ENCODE results near the gene ALG9.
"Not testable (repeated sequence)": the region's sequence is repeated elsewhere in the genome, so short reads cannot be mapped to it uniquely, and the experiment has no call there.

Gene ALG9

GRCh38 chr11:111795334-111795985 lies 75.9 kb downstream of the ALG9 start:
- no peak for DNase-seq (ENCODE audit: low spot score)

GRCh38 chr11:111793863-111794262 lies 77.5 kb downstream of the ALG9 start:
- no peak for DNase-seq (ENCODE audit: low spot score)

- DNase-seq (ENCODE audit: low spot score) = no peak
These were observed 78.4 kb downstream of the ALG9 start for GRCh38 chr11:111792955-111793500.

GRCh38 chr11:111792314-111792713 lies 79.1 kb downstream of the ALG9 start:
- no peak for DNase-seq (ENCODE audit: low spot score)

GRCh38 chr11:111788464-111788863 lies 82.9 kb downstream of the ALG9 start:
- DNase-seq (ENCODE audit: low spot score) = no peak

GRCh38 chr11:111788051-111788450 lies 83.3 kb downstream of the ALG9 start:
- no peak for DNase-seq (ENCODE audit: low spot score)

GRCh38 chr11:111785886-111786412 lies 85.4 kb downstream of the ALG9 start:
- no peak for DNase-seq (ENCODE audit: low spot score)

GRCh38 chr11:111785076-111785475 lies 86.3 kb downstream of the ALG9 start:
- no peak for DNase-seq (ENCODE audit: low spot score)

- DNase-seq (ENCODE audit: low spot score) = not testable (repeated sequence)
These were observed 87.1 kb downstream of the ALG9 start for GRCh38 chr11:111784311-111784710.

GRCh38 chr11:111782109-111782741 lies 89.2 kb downstream of the ALG9 start:
- DNase-seq (ENCODE audit: low spot score) = no peak

- DNase-seq (ENCODE audit: low spot score) = no peak
These were observed 92.3 kb downstream of the ALG9 start for GRCh38 chr11:111779118-111779517.

- no peak for DNase-seq (ENCODE audit: low spot score)
These were observed 93.3 kb downstream of the ALG9 start for GRCh38 chr11:111778047-111778558.

- peak; percentile 87 for DNase-seq (ENCODE audit: low spot score)
These were observed 94.0 kb downstream of the ALG9 start for GRCh38 chr11:111777094-111778046.

GRCh38 chr11:111776398-111777093 lies 94.8 kb downstream of the ALG9 start:
- DNase-seq (ENCODE audit: low spot score) = no peak

- no peak for DNase-seq (ENCODE audit: low spot score)
These were observed 96.2 kb downstream of the ALG9 start for GRCh38 chr11:111774955-111775710.

- DNase-seq (ENCODE audit: low spot score) = no peak
These were observed 98.8 kb downstream of the ALG9 start for GRCh38 chr11:111772535-111772934.

GRCh38 chr11:111771205-111771604 lies 100.2 kb downstream of the ALG9 start:
- peak; percentile 55 for DNase-seq (ENCODE audit: low spot score)

- no peak for DNase-seq (ENCODE audit: low spot score)
These were observed 100.7 kb downstream of the ALG9 start for GRCh38 chr11:111770581-111771134.

- DNase-seq (ENCODE audit: low spot score) = no peak
These were observed 104.6 kb downstream of the ALG9 start for GRCh38 chr11:111766834-111767142.

Data from globus pallidus (tissue), 1 donor.